Calu3 (cell line): ENCODE data around the gene CA6. TPM values are rescaled to one million over a fixed set of nuclear protein-coding genes. Genes with fewer than 3 reads are reported as not detected.

Source experiments
- BruUV-seq: library from RNA; stranded (reverse); fragments of 400-500 nt; replicated peaks from 2 replicates; lab custom pipeline; 2021; lab: Mats Ljungman, UMichigan
- CTCF ChIA-PET: fragments of 300-600 bp; sonication (Branson Sonifier 250); formaldehyde crosslinking; loops from one replicate; lab custom pipeline; 2022; ENCODE audit warnings: antibody characterized with exemption; lab: Charles Lee
- DNase-seq: peaks from one replicate; pipeline ENCODE4 v3.0.0; 2022
- H3K27ac Mint-ChIP-seq: one replicate; pipeline ENCODE4 v1.8.0; 2022; ENCODE audit warnings: mixed read lengths; ENCODE audit not compliant: unreplicated experiment
- H3K27me3 Mint-ChIP-seq: one replicate; pipeline ENCODE4 v1.8.0; 2022; ENCODE audit warnings: mixed read lengths; ENCODE audit not compliant: unreplicated experiment
- H3K36me3 Mint-ChIP-seq: one replicate; pipeline ENCODE4 v1.8.0; 2022; ENCODE audit warnings: mild to moderate bottlenecking, moderate library complexity, mixed read lengths; ENCODE audit not compliant: insufficient read depth, unreplicated experiment
- H3K4me1 Mint-ChIP-seq: one replicate; pipeline ENCODE4 v1.8.0; 2022; ENCODE audit warnings: mild to moderate bottlenecking, low read depth, mixed read lengths; ENCODE audit not compliant: unreplicated experiment
- H3K4me3 Mint-ChIP-seq: one replicate; pipeline ENCODE4 v1.8.0; 2022; ENCODE audit warnings: mild to moderate bottlenecking, low read depth, moderate library complexity, mixed read lengths; ENCODE audit not compliant: unreplicated experiment
- H3K9me3 Mint-ChIP-seq: one replicate; pipeline ENCODE4 v1.8.0; 2022; ENCODE audit warnings: low read depth, mixed read lengths; ENCODE audit not compliant: unreplicated experiment
- intact Hi-C: fragments of 100-400 bp; cut with micrococcal nuclease; formaldehyde crosslinking; loops from one replicate; pipeline ENCODE4 v1.10.0; 2022; ENCODE audit not compliant: unreplicated experiment
- total RNA-seq: library from RNA; stranded (reverse); gene quantifications from 2 replicates; pipeline ENCODE4 v1.2.3, GENCODE V29; 2022
- TF ChIP-seq, protein P1 (sequence below): fragments of 200-600 bp; IDR thresholded peaks from one replicate; pipeline ENCODE4 v1.8.0; 2022; ENCODE audit warnings: antibody characterized with exemption; ENCODE audit not compliant: unreplicated experiment

CA6 gene
- total RNA-seq, 1 experiment from 2014 or later = not detected

DNA sequence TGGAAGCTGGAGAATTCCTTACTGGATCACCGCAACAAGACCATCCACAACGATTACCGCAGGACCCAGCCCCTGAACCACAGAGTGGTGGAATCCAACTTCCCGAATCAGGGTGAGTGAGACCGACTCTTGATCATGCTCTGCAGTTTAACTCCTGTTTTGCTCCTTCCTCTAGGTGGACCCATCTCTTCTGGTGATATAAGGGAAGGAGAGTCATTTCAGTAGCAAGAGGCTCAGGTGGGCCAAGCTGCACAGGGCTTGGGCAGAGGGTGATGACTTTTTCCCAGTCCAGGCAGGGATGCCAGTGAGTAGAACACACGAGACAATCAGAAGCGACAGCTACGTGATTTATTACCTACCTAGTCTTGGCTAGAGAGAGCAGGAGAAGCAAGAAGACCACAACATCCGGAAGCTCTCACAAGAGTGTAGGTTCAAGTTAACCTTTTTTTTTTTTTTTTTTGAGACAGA, 25.2 kb downstream of the CA6 start:
- Mint-ChIP-seq H3K9me3 (no peaks in the 10 kb centered on the region), H3K27ac (no peak overlapping the region), H3K4me1 (no peaks in the 10 kb centered on the region), H3K36me3 (no peaks in the 10 kb centered on the region), H3K27me3 (peaks cover 23% of the 10 kb centered on the region), H3K4me3 (no peak overlapping the region)
- no peak for DNase-seq
- intact Hi-C loops = no loop called here
- CTCF ChIA-PET = no interaction called here
- TF ChIP-seq, protein P1, sequence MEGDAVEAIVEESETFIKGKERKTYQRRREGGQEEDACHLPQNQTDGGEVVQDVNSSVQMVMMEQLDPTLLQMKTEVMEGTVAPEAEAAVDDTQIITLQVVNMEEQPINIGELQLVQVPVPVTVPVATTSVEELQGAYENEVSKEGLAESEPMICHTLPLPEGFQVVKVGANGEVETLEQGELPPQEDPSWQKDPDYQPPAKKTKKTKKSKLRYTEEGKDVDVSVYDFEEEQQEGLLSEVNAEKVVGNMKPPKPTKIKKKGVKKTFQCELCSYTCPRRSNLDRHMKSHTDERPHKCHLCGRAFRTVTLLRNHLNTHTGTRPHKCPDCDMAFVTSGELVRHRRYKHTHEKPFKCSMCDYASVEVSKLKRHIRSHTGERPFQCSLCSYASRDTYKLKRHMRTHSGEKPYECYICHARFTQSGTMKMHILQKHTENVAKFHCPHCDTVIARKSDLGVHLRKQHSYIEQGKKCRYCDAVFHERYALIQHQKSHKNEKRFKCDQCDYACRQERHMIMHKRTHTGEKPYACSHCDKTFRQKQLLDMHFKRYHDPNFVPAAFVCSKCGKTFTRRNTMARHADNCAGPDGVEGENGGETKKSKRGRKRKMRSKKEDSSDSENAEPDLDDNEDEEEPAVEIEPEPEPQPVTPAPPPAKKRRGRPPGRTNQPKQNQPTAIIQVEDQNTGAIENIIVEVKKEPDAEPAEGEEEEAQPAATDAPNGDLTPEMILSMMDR = no peak
- BruUV-seq = no TSS peak

- no peak for DNase-seq
- CTCF ChIA-PET = no interaction called here
- no peak overlapping the region for H3K27ac Mint-ChIP-seq
- TF ChIP-seq, protein P1 = no peak
- no peaks in the 10 kb centered on the region for H3K9me3 Mint-ChIP-seq
- no peak overlapping the region for H3K4me3 Mint-ChIP-seq
- BruUV-seq = no TSS peak
- no peaks in the 10 kb centered on the region for H3K4me1 Mint-ChIP-seq
- intact Hi-C loops = no loop called here
- H3K36me3 Mint-ChIP-seq = no peaks in the 10 kb centered on the region
- peaks cover 14% of the 10 kb centered on the region for H3K27me3 Mint-ChIP-seq
These were observed 28.9 kb downstream of the CA6 start for GRCh38 chr1:8974551-8974950.

- CTCF ChIA-PET = no interaction called here
- intact Hi-C loops = no loop called here
- no peaks in the 10 kb centered on the region for H3K36me3 Mint-ChIP-seq
- H3K27ac Mint-ChIP-seq = no peak overlapping the region
- DNase-seq = no peak
- H3K27me3 Mint-ChIP-seq = peaks cover 9% of the 10 kb centered on the region
- BruUV-seq = no TSS peak
- TF ChIP-seq, protein P1 = no peak
- no peaks in the 10 kb centered on the region for H3K9me3 Mint-ChIP-seq
- no peak overlapping the region for H3K4me3 Mint-ChIP-seq
- no peaks in the 10 kb centered on the region for H3K4me1 Mint-ChIP-seq
These were observed 30.7 kb downstream of the CA6 start for GRCh38 chr1:8976338-8976737.

- TF ChIP-seq, protein P1 = no peak
- Mint-ChIP-seq H3K27me3 (peaks cover 9% of the 10 kb centered on the region), H3K36me3 (no peaks in the 10 kb centered on the region), H3K9me3 (no peaks in the 10 kb centered on the region), H3K4me3 (no peak overlapping the region), H3K4me1 (no peaks in the 10 kb centered on the region), H3K27ac (no peak overlapping the region)
- BruUV-seq = no TSS peak
- no peak for DNase-seq
- intact Hi-C loops = no loop called here
- CTCF ChIA-PET = interaction anchor here (1.2 kb wide), 1 partner anchor 59 kb away, joined by 3 read pairs; no protein-coding TSS in a partner anchor
These were observed 31.3 kb downstream of the CA6 start for GRCh38 chr1:8976896-8977450.
